ENCODE results near the gene ASH1L.

Gene ASH1L

GRCh38 chr1:155320661-155321617 lies 241.7 kb downstream of the ASH1L start, which contains the start of gene RUSC1:
Gene RUSC1 (plus strand): TSS chr1:155320894. CDS start chr1:155321774, 880 bp downstream.
- Histone ChIP-seq H3K36me3 (peaks cover 15% of the 10 kb centered on the region), H3K4me1 (ENCODE audit: control insufficient read depth in 1 of 2, insufficient read depth in 1 of 2, low read depth in 1 of 2, low read length in 1 of 2) (peaks cover 47 to 58% of the 10 kb centered on the region in 2 experiments), H3K4me3 (ENCODE audit: low read depth in 1 of 2, low read length in 1 of 2) (peak within 1 kb of the TSS; percentile 62 to 65), H3K9me3 (no peaks in the 10 kb centered on the region), H3K27ac (peak within 1 kb of the TSS; percentile 27), H3K27me3 (no peaks in the 10 kb centered on the region)
- no peak for TF ChIP-seq CTCF (IDR thresholded peaks at IDR 0.05)

- H3K4me1 ChIP-seq (ENCODE audit: control insufficient read depth in 1 of 2, insufficient read depth in 1 of 2, low read depth in 1 of 2, low read length in 1 of 2): peaks cover 47 to 58% of the 10 kb centered on the region in 2 experiments
- no peak for TF ChIP-seq CTCF (IDR thresholded peaks at IDR 0.05)
- peaks cover 16% of the 10 kb centered on the region for H3K36me3 ChIP-seq
These were observed 242.4 kb downstream of the ASH1L start for GRCh38 chr1:155320252-155320651.

GRCh38 chr1:155319536-155319935 lies 243.1 kb downstream of the ASH1L start:
- no peak for TF ChIP-seq CTCF (IDR thresholded peaks at IDR 0.05)
- peaks cover 21% of the 10 kb centered on the region for H3K36me3 ChIP-seq
- H3K27me3 ChIP-seq: no peaks in the 10 kb centered on the region
- H3K27ac ChIP-seq: peak overlapping the region; percentile 27
- peaks cover 43 to 53% of the 10 kb centered on the region in 2 experiments for H3K4me1 ChIP-seq (ENCODE audit: control insufficient read depth in 1 of 2, insufficient read depth in 1 of 2, low read depth in 1 of 2, low read length in 1 of 2)
- no peaks in the 10 kb centered on the region for H3K9me3 ChIP-seq
- no peak overlapping the region for H3K4me3 ChIP-seq (ENCODE audit: low read depth in 1 of 2, low read length in 1 of 2)

More at GRCh38 chr1:155320252-155320651, 242.4 kb downstream of the ASH1L start:
- H3K27me3 ChIP-seq: no peaks in the 10 kb centered on the region
- H3K27ac ChIP-seq: peak overlapping the region; percentile 1
- peak overlapping the region; percentile 62 to 65 for H3K4me3 ChIP-seq (ENCODE audit: low read depth in 1 of 2, low read length in 1 of 2)
- H3K9me3 ChIP-seq: no peaks in the 10 kb centered on the region

- no peaks in the 10 kb centered on the region for H3K9me3 ChIP-seq
- H3K36me3 ChIP-seq: peaks cover 30% of the 10 kb centered on the region
- no peak overlapping the region for H3K27ac ChIP-seq
- H3K27me3 ChIP-seq: no peaks in the 10 kb centered on the region
- TF ChIP-seq CTCF (IDR thresholded peaks at IDR 0.05): no peak
- peaks cover 35 to 41% of the 10 kb centered on the region in 2 experiments for H3K4me1 ChIP-seq (ENCODE audit: control insufficient read depth in 1 of 2, insufficient read depth in 1 of 2, low read depth in 1 of 2, low read length in 1 of 2)
- H3K4me3 ChIP-seq (ENCODE audit: low read depth in 1 of 2, low read length in 1 of 2): no peak overlapping the region
These were observed 244.5 kb downstream of the ASH1L start for GRCh38 chr1:155318082-155318481.

GRCh38 chr1:155316922-155317321 lies 245.7 kb downstream of the ASH1L start:
- Histone ChIP-seq H3K4me3 (ENCODE audit: low read depth in 1 of 2, low read length in 1 of 2) (no peak overlapping the region), H3K36me3 (peaks cover 39% of the 10 kb centered on the region), H3K27me3 (no peaks in the 10 kb centered on the region), H3K4me1 (ENCODE audit: control insufficient read depth in 1 of 2, insufficient read depth in 1 of 2, low read depth in 1 of 2, low read length in 1 of 2) (peaks cover 27 to 29% of the 10 kb centered on the region in 2 experiments), H3K9me3 (no peaks in the 10 kb centered on the region), H3K27ac (no peak overlapping the region)
- TF ChIP-seq CTCF (IDR thresholded peaks at IDR 0.05): no peak
